OCI-LY3 (cell line): ENCODE results near the gene CAST.

Experiments
- H2AFZ ChIP-seq: fragments of 200-600, 300-600 bp; shearing (Covaris generic); 2 replicates; pipeline ENCODE4 v1.6.0; 2014; ENCODE audit warnings: antibody characterized with exemption, low read depth, low read length
- H3K27ac ChIP-seq: fragments of 200-600, 300-600 bp; sonication (generic); 2 replicates; pipeline ENCODE4 v1.5.1; 2014; ENCODE audit warnings: mild to moderate bottlenecking, low read length, moderate library complexity, mixed read lengths
- H3K27me3 ChIP-seq: fragments of 200-600, 300-600 bp; sonication (generic); 2 replicates; pipeline ENCODE4 v1.6.1; 2014; ENCODE audit warnings: low read depth, low read length, mixed read lengths
- H3K36me3 ChIP-seq: fragments of 200-600, 300-600 bp; sonication (generic); replicated peaks from 2 replicates; pipeline ENCODE3; 2014; ENCODE audit warnings: low read depth, low read length, mixed read lengths
- H3K4me1 ChIP-seq: fragments of 300-600, 200-600 bp; sonication (generic); 2 replicates; pipeline ENCODE4 v1.6.1; 2014; ENCODE audit warnings: low read length, mixed read lengths
- H3K4me2 ChIP-seq: fragments of 200-600, 300-600 bp; sonication (generic); 2 replicates; pipeline ENCODE4 v1.6.1; 2014; ENCODE audit warnings: low read length, mixed read lengths
- H3K4me3 ChIP-seq: fragments of 300-600, 200-600 bp; sonication (generic); 2 replicates; pipeline ENCODE4 v1.5.1; 2014; ENCODE audit warnings: antibody characterized with exemption, mild to moderate bottlenecking, low read length, moderate library complexity
- H3K79me2 ChIP-seq: fragments of 300-600, 200-600 bp; shearing (Covaris generic); 2 replicates; pipeline ENCODE4 v1.6.1; 2014; ENCODE audit warnings: mild to moderate bottlenecking, low read length, mixed read lengths
- H3K9ac ChIP-seq: fragments of 300-600, 200-600 bp; shearing (Covaris generic); 2 replicates; pipeline ENCODE4 v1.6.0; 2014; ENCODE audit warnings: mild to moderate bottlenecking, low read length, moderate library complexity
- H3K9me3 ChIP-seq: fragments of 200-600, 300-600 bp; shearing (Covaris generic); 2 replicates; pipeline ENCODE4 v1.6.1; 2014; ENCODE audit warnings: low read length, mixed read lengths; ENCODE audit not compliant: insufficient read depth
- H4K20me1 ChIP-seq: fragments of 200-600, 300-600 bp; sonication (generic); 2 replicates; pipeline ENCODE4 v1.6.1; 2016; ENCODE audit warnings: low read length, mixed read lengths; ENCODE audit not compliant: insufficient read depth
- EZH2phosphoT487 ChIP-seq: fragments of 200-600 bp; shearing (Covaris generic); IDR thresholded peaks from 2 replicates; pipeline ENCODE4 v1.6.1; 2018; ENCODE audit warnings: antibody characterized with exemption, mixed run types, low read depth
- TF ChIP-seq, protein P1 (sequence below): fragments of 200-600, 300-600 bp; sonication (generic); IDR thresholded peaks from 2 replicates; pipeline ENCODE4 v1.5.1; 2014; ENCODE audit warnings: antibody characterized with exemption, low read length, low read depth

Gene CAST

DNA sequence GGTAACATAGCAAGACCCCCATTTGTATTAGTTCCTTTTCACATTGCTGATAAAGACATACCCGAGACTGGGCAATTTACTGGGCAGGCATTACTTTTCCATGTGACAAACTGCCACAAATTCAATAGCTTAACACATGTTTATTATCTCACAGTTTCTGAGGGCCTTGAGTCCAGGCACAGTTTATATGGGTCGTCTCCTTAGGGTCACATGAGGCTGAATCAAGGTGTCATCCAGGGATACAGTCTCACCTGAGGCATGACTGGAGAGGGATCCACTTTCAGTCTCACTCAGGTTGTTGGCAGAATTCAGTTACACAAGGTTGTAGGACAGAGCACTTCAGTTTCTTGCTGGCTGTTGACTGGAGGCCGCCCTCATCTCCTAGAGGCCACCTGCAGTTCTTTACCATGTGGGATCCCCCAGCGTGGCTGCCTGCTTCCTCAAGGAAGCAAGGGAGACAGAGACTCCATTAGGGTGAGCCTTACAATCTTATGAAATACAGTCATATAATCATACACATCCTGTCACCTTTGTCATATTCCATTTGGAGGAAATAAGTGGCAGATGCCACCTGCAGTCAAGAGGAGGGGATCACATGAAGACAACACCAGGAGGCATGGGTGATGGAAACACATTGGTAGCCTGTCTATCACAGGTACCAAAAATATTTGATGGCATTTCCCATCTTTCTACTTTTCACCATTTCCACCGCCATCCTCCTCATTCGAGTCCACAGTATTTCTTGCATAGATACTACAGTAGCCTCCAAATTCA lies 160.7 kb downstream of the CAST start:
- no peak overlapping the region for H3K9ac ChIP-seq
- no peaks in the 10 kb centered on the region for H4K20me1 ChIP-seq
- no peak overlapping the region for H3K4me2 ChIP-seq
- no peaks in the 10 kb centered on the region for H3K79me2 ChIP-seq
- no peaks in the 10 kb centered on the region; the same call in 1 of the 2 replicates for H3K4me1 ChIP-seq
- H3K4me3 ChIP-seq, result no peak overlapping the region
- no peaks in the 10 kb centered on the region for H3K36me3 ChIP-seq
- peaks cover 4% of the 10 kb centered on the region; the same call in 1 of the 2 replicates for H3K27me3 ChIP-seq
- TF ChIP-seq EZH2phosphoT487, result no peak
- TF ChIP-seq, protein P1, sequence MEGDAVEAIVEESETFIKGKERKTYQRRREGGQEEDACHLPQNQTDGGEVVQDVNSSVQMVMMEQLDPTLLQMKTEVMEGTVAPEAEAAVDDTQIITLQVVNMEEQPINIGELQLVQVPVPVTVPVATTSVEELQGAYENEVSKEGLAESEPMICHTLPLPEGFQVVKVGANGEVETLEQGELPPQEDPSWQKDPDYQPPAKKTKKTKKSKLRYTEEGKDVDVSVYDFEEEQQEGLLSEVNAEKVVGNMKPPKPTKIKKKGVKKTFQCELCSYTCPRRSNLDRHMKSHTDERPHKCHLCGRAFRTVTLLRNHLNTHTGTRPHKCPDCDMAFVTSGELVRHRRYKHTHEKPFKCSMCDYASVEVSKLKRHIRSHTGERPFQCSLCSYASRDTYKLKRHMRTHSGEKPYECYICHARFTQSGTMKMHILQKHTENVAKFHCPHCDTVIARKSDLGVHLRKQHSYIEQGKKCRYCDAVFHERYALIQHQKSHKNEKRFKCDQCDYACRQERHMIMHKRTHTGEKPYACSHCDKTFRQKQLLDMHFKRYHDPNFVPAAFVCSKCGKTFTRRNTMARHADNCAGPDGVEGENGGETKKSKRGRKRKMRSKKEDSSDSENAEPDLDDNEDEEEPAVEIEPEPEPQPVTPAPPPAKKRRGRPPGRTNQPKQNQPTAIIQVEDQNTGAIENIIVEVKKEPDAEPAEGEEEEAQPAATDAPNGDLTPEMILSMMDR, result no peak
- no peak overlapping the region for H2AFZ ChIP-seq
- H3K27ac ChIP-seq, result no peak overlapping the region
- no peaks in the 10 kb centered on the region for H3K9me3 ChIP-seq

DNA sequence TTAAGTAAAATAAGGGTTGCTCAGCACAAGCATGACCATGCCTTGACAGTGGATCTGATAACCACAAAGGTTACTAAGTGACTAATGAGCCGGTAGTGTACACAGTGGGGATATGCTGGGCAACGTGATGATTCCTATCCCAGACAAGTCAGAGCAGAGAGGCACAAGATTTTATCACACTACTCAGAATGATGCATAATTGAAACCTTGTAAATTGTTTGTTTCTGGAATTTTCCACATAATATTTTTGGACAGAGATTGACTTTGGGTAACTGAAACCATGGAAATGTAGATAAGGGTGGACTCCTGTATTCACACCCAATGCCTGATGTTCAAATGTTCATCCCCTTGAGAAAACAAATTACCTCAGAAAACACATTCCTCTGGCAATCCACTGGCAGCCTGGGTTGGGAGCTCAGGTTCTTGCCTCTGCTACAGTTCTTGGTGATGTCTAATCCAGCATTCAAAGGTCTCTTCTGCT lies 161.8 kb downstream of the CAST start:
- Histone ChIP-seq H3K36me3 (no peaks in the 10 kb centered on the region), H3K27ac (no peak overlapping the region), H4K20me1 (no peaks in the 10 kb centered on the region), H3K9me3 (no peaks in the 10 kb centered on the region), H3K4me3 (no peak overlapping the region), H2AFZ (no peak overlapping the region), H3K79me2 (no peaks in the 10 kb centered on the region), H3K4me1 (no peaks in the 10 kb centered on the region; the same call in 1 of the 2 replicates), H3K27me3 (peaks cover 4% of the 10 kb centered on the region; the same call in 1 of the 2 replicates), H3K4me2 (no peak overlapping the region), H3K9ac (no peak overlapping the region)
- TF ChIP-seq EZH2phosphoT487, result no peak
- TF ChIP-seq, protein P1, result no peak
